Stimulated activated CD4-positive, alpha-beta T cell treated with anti-CD3 and anti-CD28 coated beads, Interleukin-1b, Interleukin-23, amount 100 ng/mL, for 4 hours (primary cell): ENCODE measurements around the gene CRACDL.

Experiments used
- DNase-seq, 2 donors: peaks; one replicate each; pipeline ENCODE4 v3.0.0-alpha.2; 2020; ENCODE audit warnings: low read depth in 2 of 2

CRACDL gene

GRCh38 chr2:98750593-98751282 lies 185.3 kb downstream of the CRACDL start:
- DNase-seq: no peak

GRCh38 chr2:98749066-98749450 lies 187.0 kb downstream of the CRACDL start:
- DNase-seq: no peak

- no peak for DNase-seq
Observed at GRCh38 chr2:98748292-98749065, 187.5 kb downstream of the CRACDL start.

- DNase-seq: no peak
Observed at GRCh38 chr2:98747888-98748287, 188.1 kb downstream of the CRACDL start.

- no peak for DNase-seq
Observed at GRCh38 chr2:98746426-98746825, 189.6 kb downstream of the CRACDL start.

- no peak for DNase-seq
Observed at GRCh38 chr2:98744595-98744994, 191.4 kb downstream of the CRACDL start.
